ENCODE measurements around the gene GAS2L1. TPM values are rescaled to one million over a fixed set of nuclear protein-coding genes. Genes with fewer than 3 reads are reported as not detected.

Gene GAS2L1
- total and polyA plus RNA-seq, 2 donors from 2014 or later: 24.2 to 27.2 TPM

DNA sequence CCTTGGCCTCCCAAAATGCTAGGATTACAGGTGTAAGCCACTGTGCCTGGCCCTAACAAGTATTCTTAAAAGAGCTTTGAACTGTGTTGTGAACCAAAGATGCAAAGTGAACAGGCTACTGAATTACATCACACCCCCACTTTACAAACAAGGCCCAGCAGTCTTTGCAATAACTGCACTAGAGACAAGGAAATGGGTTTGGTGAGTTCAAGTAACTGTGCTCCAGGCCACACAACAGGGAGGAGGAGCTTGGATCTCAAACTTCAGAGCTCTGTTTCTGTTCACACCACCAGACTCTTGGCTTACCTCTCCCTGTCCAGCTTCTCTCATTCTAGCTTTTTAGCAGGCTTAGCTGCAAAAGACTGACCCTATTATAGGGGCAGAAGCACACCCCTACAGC lies 39.5 kb downstream of the GAS2L1 start:
- no peaks in the 10 kb centered on the region for H3K4me1 ChIP-seq (ENCODE audit: control insufficient read depth in 2 of 3, insufficient read depth in 2 of 3, low read depth in 1 of 3, low read length in 3 of 3)
- intact Hi-C loops (cut with DNase I): no loop called here

DNA sequence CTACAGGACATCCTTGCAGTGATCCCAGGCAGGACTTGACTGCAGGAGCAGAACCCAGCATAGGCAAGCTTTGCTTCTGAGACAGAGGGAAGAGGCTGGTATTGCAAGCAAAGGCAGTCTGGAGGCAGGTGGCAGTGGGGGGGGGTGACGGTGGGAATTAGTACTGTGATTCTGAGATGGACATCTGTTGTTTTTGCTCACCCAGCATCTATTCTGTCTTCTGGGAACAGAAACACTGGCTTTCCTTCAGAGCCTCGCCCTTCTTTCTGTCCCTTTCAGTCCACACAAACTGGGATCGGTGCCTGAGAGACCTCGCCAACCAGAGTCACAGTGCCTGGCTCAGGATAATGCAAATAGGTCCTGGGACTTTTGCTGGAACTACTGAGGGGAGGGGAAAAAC lies 40.2 kb downstream of the GAS2L1 start:
- no peak for DNase-seq
- no peak for FAIRE-seq
- Histone ChIP-seq H3K4me1 (ENCODE audit: control insufficient read depth in 2 of 3, insufficient read depth in 2 of 3, low read depth in 1 of 3, low read length in 3 of 3) (no peaks in the 10 kb centered on the region), H3K9me3 (ENCODE audit: control insufficient read depth in 2 of 3, insufficient read depth in 1 of 3, low read length in 3 of 3) (no peaks in the 10 kb centered on the region), H3K4me3 (ENCODE audit: low read length in 3 of 3) (no peak overlapping the region), H3K27ac (ENCODE audit: low read depth in 2 of 2, low read length in 2 of 2) (no peak overlapping the region), H3K36me3 (ENCODE audit: control insufficient read depth in 2 of 3, insufficient read depth in 3 of 3, low read length in 3 of 3) (peaks cover 2 to 62% (median 57%) of the 10 kb centered on the region in 3 donors), H3K9ac (ENCODE audit: low read length in 3 of 3) (no peak overlapping the region), H3K27me3 (ENCODE audit: control insufficient read depth, insufficient read depth, low read length) (no peaks in the 10 kb centered on the region)
- TF ChIP-seq, protein P1, sequence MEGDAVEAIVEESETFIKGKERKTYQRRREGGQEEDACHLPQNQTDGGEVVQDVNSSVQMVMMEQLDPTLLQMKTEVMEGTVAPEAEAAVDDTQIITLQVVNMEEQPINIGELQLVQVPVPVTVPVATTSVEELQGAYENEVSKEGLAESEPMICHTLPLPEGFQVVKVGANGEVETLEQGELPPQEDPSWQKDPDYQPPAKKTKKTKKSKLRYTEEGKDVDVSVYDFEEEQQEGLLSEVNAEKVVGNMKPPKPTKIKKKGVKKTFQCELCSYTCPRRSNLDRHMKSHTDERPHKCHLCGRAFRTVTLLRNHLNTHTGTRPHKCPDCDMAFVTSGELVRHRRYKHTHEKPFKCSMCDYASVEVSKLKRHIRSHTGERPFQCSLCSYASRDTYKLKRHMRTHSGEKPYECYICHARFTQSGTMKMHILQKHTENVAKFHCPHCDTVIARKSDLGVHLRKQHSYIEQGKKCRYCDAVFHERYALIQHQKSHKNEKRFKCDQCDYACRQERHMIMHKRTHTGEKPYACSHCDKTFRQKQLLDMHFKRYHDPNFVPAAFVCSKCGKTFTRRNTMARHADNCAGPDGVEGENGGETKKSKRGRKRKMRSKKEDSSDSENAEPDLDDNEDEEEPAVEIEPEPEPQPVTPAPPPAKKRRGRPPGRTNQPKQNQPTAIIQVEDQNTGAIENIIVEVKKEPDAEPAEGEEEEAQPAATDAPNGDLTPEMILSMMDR (IDR thresholded peaks at IDR 0.05; ENCODE audit: borderline replicate concordance, extremely low read depth, insufficient read depth): no peak
- intact Hi-C loops (cut with DNase I): no loop called here

More for the DNA sequence above, 39.5 kb downstream of the GAS2L1 start:
- Histone ChIP-seq H3K27me3 (ENCODE audit: control insufficient read depth, insufficient read depth, low read length) (no peaks in the 10 kb centered on the region), H3K9ac (ENCODE audit: low read length in 3 of 3) (no peak overlapping the region), H3K27ac (ENCODE audit: low read depth in 2 of 2, low read length in 2 of 2) (no peak overlapping the region), H3K36me3 (ENCODE audit: control insufficient read depth in 2 of 3, insufficient read depth in 3 of 3, low read length in 3 of 3) (peaks cover 2 to 61% (median 53%) of the 10 kb centered on the region in 3 donors), H3K4me3 (ENCODE audit: low read length in 3 of 3) (no peak overlapping the region), H3K9me3 (ENCODE audit: control insufficient read depth in 2 of 3, insufficient read depth in 1 of 3, low read length in 3 of 3) (no peaks in the 10 kb centered on the region)
- DNase-seq (no peak), FAIRE-seq (no peak)
- TF ChIP-seq, protein P1 (IDR thresholded peaks at IDR 0.05; ENCODE audit: borderline replicate concordance, extremely low read depth, insufficient read depth): no peak

- intact Hi-C loops (cut with DNase I): no loop called here
- TF ChIP-seq, protein P1 (IDR thresholded peaks at IDR 0.05; ENCODE audit: borderline replicate concordance, extremely low read depth, insufficient read depth): no peak
- Histone ChIP-seq H3K36me3 (ENCODE audit: control insufficient read depth in 2 of 3, insufficient read depth in 3 of 3, low read length in 3 of 3) (peaks cover 2 to 60% (median 56%) of the 10 kb centered on the region in 3 donors), H3K4me1 (ENCODE audit: control insufficient read depth in 2 of 3, insufficient read depth in 2 of 3, low read depth in 1 of 3, low read length in 3 of 3) (no peaks in the 10 kb centered on the region), H3K27ac (ENCODE audit: low read depth in 2 of 2, low read length in 2 of 2) (no peak overlapping the region), H3K9ac (ENCODE audit: low read length in 3 of 3) (no peak overlapping the region), H3K9me3 (ENCODE audit: control insufficient read depth in 2 of 3, insufficient read depth in 1 of 3, low read length in 3 of 3) (no peaks in the 10 kb centered on the region), H3K27me3 (ENCODE audit: control insufficient read depth, insufficient read depth, low read length) (no peaks in the 10 kb centered on the region), H3K4me3 (ENCODE audit: low read length in 3 of 3) (no peak overlapping the region)
- DNase-seq (no peak), FAIRE-seq (no peak)
Measured at GRCh38 chr22:29348041-29348440, 41.6 kb downstream of the GAS2L1 start.

- Histone ChIP-seq H3K27me3 (ENCODE audit: control insufficient read depth, insufficient read depth, low read length) (no peaks in the 10 kb centered on the region), H3K9me3 (ENCODE audit: control insufficient read depth in 2 of 3, insufficient read depth in 1 of 3, low read length in 3 of 3) (no peaks in the 10 kb centered on the region), H3K27ac (ENCODE audit: low read depth in 2 of 2, low read length in 2 of 2) (no peak overlapping the region), H3K36me3 (ENCODE audit: control insufficient read depth in 2 of 3, insufficient read depth in 3 of 3, low read length in 3 of 3) (peaks cover 3 to 64% (median 62%) of the 10 kb centered on the region in 3 donors), H3K4me1 (ENCODE audit: control insufficient read depth in 2 of 3, insufficient read depth in 2 of 3, low read depth in 1 of 3, low read length in 3 of 3) (no peaks in the 10 kb centered on the region), H3K9ac (ENCODE audit: low read length in 3 of 3) (no peak overlapping the region), H3K4me3 (ENCODE audit: low read length in 3 of 3) (no peak overlapping the region)
- FAIRE-seq (no peak), DNase-seq (no peak)
- intact Hi-C loops (cut with DNase I): no loop called here
- TF ChIP-seq, protein P1 (IDR thresholded peaks at IDR 0.05; ENCODE audit: borderline replicate concordance, extremely low read depth, insufficient read depth): no peak
Measured at GRCh38 chr22:29348956-29349355, 42.5 kb downstream of the GAS2L1 start.

Measured in kidney (tissue), 14 donors.